ENCODE measurements around the gene AKNAD1.
A peak's percentile ranks its signal among the peaks of the same experiment; 100 is the strongest.

Gene AKNAD1

DNA sequence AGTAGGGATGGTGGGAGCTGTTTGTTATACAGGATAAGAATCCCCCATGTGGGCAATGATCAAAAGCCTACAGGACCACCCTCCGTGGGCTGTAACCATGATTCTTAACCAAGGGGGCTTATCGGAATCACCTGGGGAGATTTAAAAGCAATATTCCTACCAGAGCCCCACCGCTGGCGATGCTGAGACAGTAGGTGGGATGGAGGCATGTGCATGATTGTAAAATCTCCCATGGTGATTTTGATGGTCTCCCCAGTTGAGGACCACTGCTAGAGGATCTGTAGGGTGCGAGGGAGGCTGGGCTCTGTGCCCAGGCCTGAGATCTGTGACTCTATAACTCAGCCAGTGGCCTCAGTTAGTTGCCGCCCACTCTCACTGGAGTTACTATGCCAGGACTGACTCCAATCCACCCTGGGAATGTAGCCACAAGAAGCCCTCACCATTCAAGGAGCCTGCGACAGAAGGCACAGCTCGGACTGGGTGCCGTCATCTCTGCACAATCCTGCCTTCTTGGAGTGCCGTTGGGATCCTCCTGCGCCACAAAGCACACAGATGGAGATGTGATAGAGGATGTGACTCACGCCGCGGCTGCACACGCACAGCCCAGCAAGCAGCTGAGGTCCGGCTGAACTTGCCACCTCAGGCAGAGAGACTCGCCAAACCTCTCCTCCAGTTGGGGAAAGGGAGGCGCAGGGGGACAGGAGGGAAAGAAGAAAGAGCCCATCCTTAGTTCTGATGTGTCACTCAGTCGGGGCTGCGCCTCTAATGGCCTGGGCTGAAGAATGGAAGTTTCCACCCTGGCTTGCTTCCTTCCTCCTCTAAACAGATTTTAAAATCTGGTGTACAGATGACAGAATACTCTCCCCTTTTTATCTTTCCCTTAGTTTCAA is 26.5 kb downstream of the AKNAD1 start:
- TF ChIP-seq, protein P1, sequence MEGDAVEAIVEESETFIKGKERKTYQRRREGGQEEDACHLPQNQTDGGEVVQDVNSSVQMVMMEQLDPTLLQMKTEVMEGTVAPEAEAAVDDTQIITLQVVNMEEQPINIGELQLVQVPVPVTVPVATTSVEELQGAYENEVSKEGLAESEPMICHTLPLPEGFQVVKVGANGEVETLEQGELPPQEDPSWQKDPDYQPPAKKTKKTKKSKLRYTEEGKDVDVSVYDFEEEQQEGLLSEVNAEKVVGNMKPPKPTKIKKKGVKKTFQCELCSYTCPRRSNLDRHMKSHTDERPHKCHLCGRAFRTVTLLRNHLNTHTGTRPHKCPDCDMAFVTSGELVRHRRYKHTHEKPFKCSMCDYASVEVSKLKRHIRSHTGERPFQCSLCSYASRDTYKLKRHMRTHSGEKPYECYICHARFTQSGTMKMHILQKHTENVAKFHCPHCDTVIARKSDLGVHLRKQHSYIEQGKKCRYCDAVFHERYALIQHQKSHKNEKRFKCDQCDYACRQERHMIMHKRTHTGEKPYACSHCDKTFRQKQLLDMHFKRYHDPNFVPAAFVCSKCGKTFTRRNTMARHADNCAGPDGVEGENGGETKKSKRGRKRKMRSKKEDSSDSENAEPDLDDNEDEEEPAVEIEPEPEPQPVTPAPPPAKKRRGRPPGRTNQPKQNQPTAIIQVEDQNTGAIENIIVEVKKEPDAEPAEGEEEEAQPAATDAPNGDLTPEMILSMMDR (IDR thresholded peaks at IDR 0.05; ENCODE audit: low read depth, low read length, poor library complexity, severe bottlenecking): no peak
- no peak for TF ChIP-seq EZH2phosphoT487 (IDR thresholded peaks at IDR 0.05; ENCODE audit: borderline replicate concordance, low read length)
- Histone ChIP-seq H3K36me3 (ENCODE audit: control insufficient read depth, low read length) (no peaks in the 10 kb centered on the region), H4K20me1 (ENCODE audit: control insufficient read depth, insufficient read depth, low read depth, low read length) (no peaks in the 10 kb centered on the region), H3K4me2 (ENCODE audit: low read length) (no peak overlapping the region), H3F3A (ENCODE audit: control insufficient read depth, insufficient read depth) (no peaks in the 10 kb centered on the region), H3K4me1 (ENCODE audit: control insufficient read depth, low read length) (no peaks in the 10 kb centered on the region), H3K27me3 (ENCODE audit: control insufficient read depth, low read length) (no peaks in the 10 kb centered on the region), H3K79me2 (ENCODE audit: control insufficient read depth, low read length) (no peaks in the 10 kb centered on the region), H3K27ac (ENCODE audit: low read depth, low read length) (no peak overlapping the region), H3K4me3 (ENCODE audit: low read length) (no peak overlapping the region), H3K9me2 (replicated peaks; ENCODE audit: control insufficient read depth, low read length) (no peaks in the 10 kb centered on the region), H3K9me3 (ENCODE audit: control insufficient read depth, insufficient read depth, low read length) (no peaks in the 10 kb centered on the region)

- Histone ChIP-seq H3K9me3 (ENCODE audit: control insufficient read depth, insufficient read depth, low read length) (no peaks in the 10 kb centered on the region), H3K79me2 (ENCODE audit: control insufficient read depth, low read length) (no peaks in the 10 kb centered on the region), H3K4me3 (ENCODE audit: low read length) (no peak overlapping the region), H4K20me1 (ENCODE audit: control insufficient read depth, insufficient read depth, low read depth, low read length) (no peaks in the 10 kb centered on the region), H3K36me3 (ENCODE audit: control insufficient read depth, low read length) (no peaks in the 10 kb centered on the region), H3K4me2 (ENCODE audit: low read length) (no peak overlapping the region), H3K27me3 (ENCODE audit: control insufficient read depth, low read length) (no peaks in the 10 kb centered on the region), H3K27ac (ENCODE audit: low read depth, low read length) (no peak overlapping the region), H3F3A (ENCODE audit: control insufficient read depth, insufficient read depth) (no peaks in the 10 kb centered on the region), H3K9me2 (replicated peaks; ENCODE audit: control insufficient read depth, low read length) (no peaks in the 10 kb centered on the region), H3K4me1 (ENCODE audit: control insufficient read depth, low read length) (no peaks in the 10 kb centered on the region)
- TF ChIP-seq EZH2phosphoT487 (IDR thresholded peaks at IDR 0.05; ENCODE audit: borderline replicate concordance, low read length): no peak
- TF ChIP-seq, protein P1 (IDR thresholded peaks at IDR 0.05; ENCODE audit: low read depth, low read length, poor library complexity, severe bottlenecking): no peak
Measured at GRCh38 chr1:108829498-108829916, 27.4 kb downstream of the AKNAD1 start.

- H3K9me3 ChIP-seq (ENCODE audit: control insufficient read depth, insufficient read depth, low read length): no peaks in the 10 kb centered on the region
- H3K79me2 ChIP-seq (ENCODE audit: control insufficient read depth, low read length): no peaks in the 10 kb centered on the region
- H3K4me1 ChIP-seq (ENCODE audit: control insufficient read depth, low read length): no peaks in the 10 kb centered on the region
- no peak overlapping the region for H3K27ac ChIP-seq (ENCODE audit: low read depth, low read length)
- H3F3A ChIP-seq (ENCODE audit: control insufficient read depth, insufficient read depth): no peaks in the 10 kb centered on the region
- H3K4me2 ChIP-seq (ENCODE audit: low read length): no peak overlapping the region
- TF ChIP-seq, protein P1 (IDR thresholded peaks at IDR 0.05; ENCODE audit: low read depth, low read length, poor library complexity, severe bottlenecking): peak; percentile 70
- TF ChIP-seq EZH2phosphoT487 (IDR thresholded peaks at IDR 0.05; ENCODE audit: borderline replicate concordance, low read length): no peak
- no peaks in the 10 kb centered on the region for H4K20me1 ChIP-seq (ENCODE audit: control insufficient read depth, insufficient read depth, low read depth, low read length)
- H3K4me3 ChIP-seq (ENCODE audit: low read length): no peak overlapping the region
- H3K36me3 ChIP-seq (ENCODE audit: control insufficient read depth, low read length): no peaks in the 10 kb centered on the region
- no peaks in the 10 kb centered on the region for H3K9me2 ChIP-seq (replicated peaks; ENCODE audit: control insufficient read depth, low read length)
- H3K27me3 ChIP-seq (ENCODE audit: control insufficient read depth, low read length): no peaks in the 10 kb centered on the region
Measured at GRCh38 chr1:108828074-108828961, 28.6 kb downstream of the AKNAD1 start.

Measured in DOHH2 (cell line).